Kidney (tissue), 14 donors: ENCODE data around the gene TLE1. TPM values are rescaled to one million over a fixed set of nuclear protein-coding genes. Genes with fewer than 3 reads are reported as not detected.

ENCODE experiments used
- DNase-seq, 5 donors: peaks; one replicate each; pipeline ENCODE4 v3.0.0-alpha.2; 2013 to 2020
- FAIRE-seq: peaks from 2 replicates; lab custom pipeline; 2012; peaks lifted over from hg19 to GRCh38; lab: Jason Lieb, UNC
- H3K27ac ChIP-seq, 2 donors: one replicate each; pipeline ENCODE4 v1.7.0; 2013; ENCODE audit warnings: low read depth in 2 of 2, low read length in 2 of 2, inconsistent platforms in 1 of 2
- H3K27me3 ChIP-seq: one replicate; pipeline ENCODE4 v1.7.1; 2013; ENCODE audit warnings: low read length, inconsistent platforms; ENCODE audit not compliant: control insufficient read depth, insufficient read depth
- H3K36me3 ChIP-seq, 3 donors: one replicate each; pipeline versions ENCODE4 v1.7.0 to v1.7.1; 2013; ENCODE audit warnings: low read length in 3 of 3, control low read depth in 1 of 3, inconsistent platforms in 1 of 3; ENCODE audit not compliant: insufficient read depth in 3 of 3, control insufficient read depth in 2 of 3
- H3K4me1 ChIP-seq, 3 donors: one replicate each; pipeline versions ENCODE4 v1.7.0 to v1.7.1; 2013; ENCODE audit warnings: low read length in 3 of 3, inconsistent platforms in 1 of 3, low read depth in 1 of 3; ENCODE audit not compliant: control insufficient read depth in 2 of 3, insufficient read depth in 2 of 3
- H3K4me3 ChIP-seq, 3 donors: one replicate each; pipeline versions ENCODE4 v1.7.0 to v1.8.1; 2013; ENCODE audit warnings: low read length in 3 of 3, control low read depth in 1 of 3, inconsistent platforms in 1 of 3
- H3K9ac ChIP-seq, 3 donors: one replicate each; pipeline versions ENCODE4 v1.7.0 to v1.7.1; 2013; ENCODE audit warnings: low read length in 3 of 3, control low read depth in 1 of 3, inconsistent platforms in 1 of 3
- H3K9me3 ChIP-seq, 3 donors: one replicate each; pipeline versions ENCODE4 v1.7.0 to v1.7.1; 2013; ENCODE audit warnings: low read length in 3 of 3, control low read depth in 1 of 3, inconsistent platforms in 1 of 3; ENCODE audit not compliant: control insufficient read depth in 2 of 3, insufficient read depth in 1 of 3
- CTCF ChIP-seq: IDR thresholded peaks from 3 replicates; pipeline ENCODE4 v1.5.1; 2012; ENCODE audit warnings: mild to moderate bottlenecking, moderate library complexity, borderline replicate concordance; ENCODE audit not compliant: insufficient read depth; ENCODE audit errors: extremely low read depth
- intact Hi-C: fragments of 100-400 bp; cut with DNase I; formaldehyde crosslinking; loops from one replicate; pipeline ENCODE4 v1.11.1; 2022
- polyA plus RNA-seq: library from polyadenylated mRNA; stranded (reverse); fragments of 350-450 nt; fragmentation: Illumina TruSeq; extraction: RNeasy Lipid Tissue Mini Kit (QIAGEN cat#74804); gene quantifications from one replicate; pipeline ENCODE4 v1.2.3, GENCODE V29; 2014; ENCODE audit warnings: low read depth, low replicate concordance; ENCODE audit not compliant: insufficient read depth
- total RNA-seq: library from RNA; stranded (reverse); fragmentation: NEBNext Ultra II Directional; extraction: Animal tissue kit (Norgen Biotek cat#: 25700); gene quantifications from one replicate; pipeline ENCODE4 v1.2.1, GENCODE V29; 2021
- donor health status: control.
- donor health status: control.
- donor health status: control.
- donor health status: control.
- donor health status: control.
- donor health status: DM: yes; HTN: yes; CAD: no.
- donor health status: Normal renal cell carcinoma (clear cell type).

Gene TLE1
- total and polyA plus RNA-seq, 2 donors from 2014 or later, result 10.8 to 52.5 TPM

DNA sequence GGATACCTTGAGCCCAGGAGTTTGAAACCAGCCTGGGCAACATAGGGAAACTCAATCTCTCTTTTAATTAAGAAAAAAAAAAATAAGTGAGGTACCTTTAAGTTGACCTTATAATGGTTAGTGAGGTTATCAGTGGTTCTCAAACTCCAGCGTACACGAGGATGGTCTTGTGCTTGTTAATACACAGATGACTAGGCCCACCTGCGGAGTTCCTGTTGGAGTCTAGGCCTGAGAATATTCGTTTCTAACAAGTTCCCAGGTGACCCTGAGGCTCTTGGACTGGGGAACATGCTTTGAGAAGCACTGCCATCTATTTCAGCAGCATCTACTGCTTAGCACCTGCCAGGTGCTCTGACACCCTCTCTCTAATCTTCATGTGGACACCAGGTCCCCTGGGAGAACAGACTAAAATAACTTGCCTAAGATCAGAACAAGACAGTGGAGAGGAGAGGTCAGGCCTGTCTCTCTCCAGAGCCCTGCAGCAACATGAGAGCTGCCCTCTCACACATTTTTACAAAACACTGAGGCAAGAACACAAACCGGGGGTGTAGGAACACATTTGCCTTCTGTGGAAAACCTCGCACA lies 24.6 kb downstream of the TLE1 start:
- Histone ChIP-seq H3K27me3 (no peaks in the 10 kb centered on the region), H3K4me3 (no peak overlapping the region), H3K36me3 (no peaks in the 10 kb centered on the region), H3K9me3 (no peaks in the 10 kb centered on the region), H3K27ac (no peak overlapping the region), H3K4me1 (peaks cover 5 to 8% (median 7%) of the 10 kb centered on the region in 3 donors), H3K9ac (no peak overlapping the region)
- no peak for FAIRE-seq
- DNase-seq, result no peak
- intact Hi-C loops, result no loop called here
- no peak for TF ChIP-seq CTCF

DNA sequence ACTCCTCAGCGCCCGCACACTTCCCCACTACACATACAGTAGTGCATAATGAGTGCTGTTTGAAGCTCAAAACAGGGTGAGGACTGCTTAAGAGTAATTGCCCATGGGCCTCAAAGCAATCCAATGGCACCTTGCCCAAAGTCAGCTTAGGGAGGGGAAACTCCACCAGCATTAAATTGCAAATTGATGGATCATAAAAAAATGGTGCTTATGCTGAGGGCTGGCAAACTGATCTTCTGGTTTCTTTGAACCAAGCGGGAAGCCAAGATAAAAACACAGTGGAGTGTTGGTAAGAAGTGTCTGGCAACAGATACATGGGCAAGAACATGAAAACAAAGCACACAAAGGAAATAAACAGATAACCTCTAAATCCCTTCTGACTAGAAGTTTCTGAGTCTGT lies 28.0 kb downstream of the TLE1 start:
- FAIRE-seq (no peak), DNase-seq (peak in 1 of 5 donors; percentile 23)
- intact Hi-C loops, result no loop called here
- no peaks in the 10 kb centered on the region for H3K27me3 ChIP-seq
- no peak for TF ChIP-seq CTCF
- peaks cover 0 to 2% (median 2%) of the 10 kb centered on the region in 3 donors for H3K4me1 ChIP-seq
- no peak overlapping the region for H3K4me3 ChIP-seq
- no peak overlapping the region for H3K27ac ChIP-seq
- no peaks in the 10 kb centered on the region for H3K9me3 ChIP-seq
- no peak overlapping the region for H3K9ac ChIP-seq
- H3K36me3 ChIP-seq, result no peaks in the 10 kb centered on the region

DNA sequence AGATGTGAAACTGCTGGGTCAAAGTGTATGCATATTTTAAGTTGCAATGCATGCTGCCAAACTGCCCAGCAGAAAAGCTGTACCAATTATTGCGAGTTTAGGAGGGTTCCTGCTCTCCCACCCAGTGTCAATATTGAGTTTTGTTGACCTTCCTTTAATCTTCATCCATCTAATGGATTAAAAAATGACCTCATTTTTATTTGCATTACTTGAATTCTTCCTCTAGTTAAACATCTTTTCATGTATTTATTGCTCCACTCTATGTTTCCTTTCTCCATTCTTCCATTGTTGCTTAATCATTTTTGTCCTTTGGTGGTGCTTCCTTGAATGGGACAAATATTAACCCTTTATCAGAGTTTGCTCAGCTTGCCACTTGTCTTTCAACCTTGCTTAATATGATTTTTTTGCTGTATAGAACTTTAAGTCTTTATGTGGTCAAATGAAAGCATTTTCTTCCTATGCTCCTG lies 32.4 kb downstream of the TLE1 start:
- Histone ChIP-seq H3K27me3 (no peaks in the 10 kb centered on the region), H3K9me3 (no peaks in the 10 kb centered on the region), H3K4me3 (no peak overlapping the region), H3K27ac (no peak overlapping the region), H3K4me1 (peaks cover 2 to 3% (median 3%) of the 10 kb centered on the region in 3 donors), H3K9ac (no peak overlapping the region), H3K36me3 (no peaks in the 10 kb centered on the region)
- TF ChIP-seq CTCF, result no peak
- FAIRE-seq (no peak), DNase-seq (no peak)
- intact Hi-C loops, result no loop called here

DNA sequence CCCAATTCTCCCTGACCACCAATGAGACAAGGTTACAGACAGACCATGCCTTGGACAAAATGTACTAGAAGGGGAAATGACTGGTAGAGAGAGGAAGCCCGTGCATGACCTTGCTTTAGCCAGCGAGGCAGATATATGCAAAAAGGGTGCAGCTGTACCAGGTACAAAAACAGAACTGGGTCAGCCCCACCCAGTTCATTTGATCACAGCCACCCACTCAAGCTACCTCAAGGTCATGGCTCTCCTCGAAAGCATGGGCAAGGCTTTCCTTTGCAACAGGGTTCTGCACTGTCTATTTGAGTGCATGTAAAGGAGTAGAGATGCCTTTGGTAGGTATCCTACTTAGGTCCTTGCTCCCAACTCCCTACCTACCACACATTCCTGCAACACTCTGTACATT lies 33.3 kb downstream of the TLE1 start:
- peaks cover 0 to 3% (median 3%) of the 10 kb centered on the region in 3 donors for H3K4me1 ChIP-seq
- DNase-seq (no peak), FAIRE-seq (no peak)
- no peak overlapping the region for H3K27ac ChIP-seq
- no peak overlapping the region for H3K9ac ChIP-seq
- no peak for TF ChIP-seq CTCF
- H3K36me3 ChIP-seq, result no peaks in the 10 kb centered on the region
- H3K4me3 ChIP-seq, result no peak overlapping the region
- H3K27me3 ChIP-seq, result no peaks in the 10 kb centered on the region
- intact Hi-C loops, result no loop called here
- H3K9me3 ChIP-seq, result no peaks in the 10 kb centered on the region
